ENCODE results near the gene RGS10.
"Not testable (repeated sequence)": the region's sequence is repeated elsewhere in the genome, so short reads cannot be mapped to it uniquely, and the experiment has no call there.

RGS10 gene

GRCh38 chr10:119466655-119467054 lies 75.9 kb downstream of the RGS10 start:
- H3K27ac ChIP-seq: no peak overlapping the region
- TF ChIP-seq CTCF (IDR thresholded peaks at IDR 0.05): no peak
- TF ChIP-seq ZFX (IDR thresholded peaks at IDR 0.05; ENCODE audit: borderline replicate concordance): no peak

GRCh38 chr10:119466076-119466475 lies 76.4 kb downstream of the RGS10 start:
- no peak overlapping the region for H3K27ac ChIP-seq
- TF ChIP-seq CTCF (IDR thresholded peaks at IDR 0.05) (no peak), ZFX (IDR thresholded peaks at IDR 0.05; ENCODE audit: borderline replicate concordance) (no peak)

GRCh38 chr10:119465085-119465484 lies 77.4 kb downstream of the RGS10 start:
- TF ChIP-seq CTCF (IDR thresholded peaks at IDR 0.05) (no peak), ZFX (IDR thresholded peaks at IDR 0.05; ENCODE audit: borderline replicate concordance) (no peak)
- H3K27ac ChIP-seq: no peak overlapping the region

GRCh38 chr10:119463195-119463594 lies 79.3 kb downstream of the RGS10 start:
- H3K27ac ChIP-seq: not testable (repeated sequence)

- TF ChIP-seq ZFX (IDR thresholded peaks at IDR 0.05; ENCODE audit: borderline replicate concordance): no peak
- TF ChIP-seq CTCF (IDR thresholded peaks at IDR 0.05): no peak
- no peak overlapping the region for H3K27ac ChIP-seq
Observed at GRCh38 chr10:119462773-119463172, 79.7 kb downstream of the RGS10 start.

GRCh38 chr10:119461923-119462322 lies 80.6 kb downstream of the RGS10 start:
- no peak overlapping the region for H3K27ac ChIP-seq
- TF ChIP-seq CTCF (IDR thresholded peaks at IDR 0.05) (no peak), ZFX (IDR thresholded peaks at IDR 0.05; ENCODE audit: borderline replicate concordance) (no peak)

GRCh38 chr10:119461380-119461779 lies 81.1 kb downstream of the RGS10 start:
- no peak for TF ChIP-seq ZFX (IDR thresholded peaks at IDR 0.05; ENCODE audit: borderline replicate concordance)
- no peak overlapping the region for H3K27ac ChIP-seq

- no peak overlapping the region for H3K27ac ChIP-seq
- TF ChIP-seq CTCF (IDR thresholded peaks at IDR 0.05) (no peak), ZFX (IDR thresholded peaks at IDR 0.05; ENCODE audit: borderline replicate concordance) (no peak)
Observed at GRCh38 chr10:119460369-119461195, 81.9 kb downstream of the RGS10 start.
